ENCODE data around the gene ATRAID.
A peak's percentile ranks its signal among the peaks of the same experiment; 100 is the strongest.

ATRAID gene

DNA sequence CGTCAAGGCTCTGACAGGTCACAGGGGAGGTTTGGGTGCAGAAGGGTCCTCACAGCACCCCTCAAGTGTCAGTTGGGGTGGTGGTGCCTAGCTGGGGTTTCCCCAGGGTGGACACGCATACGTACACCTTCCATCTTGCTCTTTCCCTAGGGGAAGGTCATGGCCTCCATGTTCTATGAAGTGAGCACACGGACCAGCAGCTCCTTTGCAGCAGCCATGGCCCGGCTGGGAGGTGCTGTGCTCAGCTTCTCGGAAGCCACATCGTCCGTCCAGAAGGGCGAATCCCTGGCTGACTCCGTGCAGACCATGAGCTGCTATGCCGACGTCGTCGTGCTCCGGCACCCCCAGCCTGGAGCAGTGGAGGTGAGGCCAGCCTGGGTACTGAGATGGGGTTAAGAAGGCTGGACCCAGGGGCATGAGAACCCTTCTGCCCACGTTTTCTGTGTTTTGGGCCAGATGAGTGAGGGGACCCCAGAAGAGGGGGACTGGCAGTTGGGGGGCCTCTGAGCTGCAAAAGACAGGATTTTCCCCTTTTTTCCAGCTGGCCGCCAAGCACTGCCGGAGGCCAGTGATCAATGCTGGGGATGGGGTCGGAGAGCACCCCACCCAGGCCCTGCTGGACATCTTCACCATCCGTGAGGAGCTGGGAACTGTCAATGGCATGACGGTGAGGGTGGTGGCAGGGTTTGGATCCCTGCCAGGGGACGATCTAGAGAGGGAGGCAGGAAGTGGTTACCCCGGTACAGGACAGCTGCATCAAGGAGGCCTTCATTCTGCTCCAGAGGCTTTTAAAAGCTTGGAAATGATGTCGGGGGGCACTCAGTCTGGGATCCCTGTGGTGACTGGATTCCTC, 30.1 kb downstream of the ATRAID start:
- H3K4me2 ChIP-seq (ENCODE audit: low read length): no peak overlapping the region

DNA sequence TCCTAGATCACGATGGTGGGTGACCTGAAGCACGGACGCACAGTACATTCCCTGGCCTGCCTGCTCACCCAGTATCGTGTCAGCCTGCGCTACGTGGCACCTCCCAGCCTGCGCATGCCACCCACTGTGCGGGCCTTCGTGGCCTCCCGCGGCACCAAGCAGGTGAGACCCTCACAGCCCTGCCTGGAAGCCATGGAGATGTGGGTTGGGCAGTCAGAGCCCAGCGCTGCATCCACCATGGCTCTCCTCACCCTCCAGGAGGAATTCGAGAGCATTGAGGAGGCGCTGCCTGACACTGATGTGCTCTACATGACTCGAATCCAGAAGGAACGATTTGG, 30.7 kb downstream of the ATRAID start:
- peaks cover 67 to 73% of the 10 kb centered on the region in 2 experiments for H3K36me3 ChIP-seq (ENCODE audit: control insufficient read depth in 1 of 2, insufficient read depth in 2 of 2, low read length in 2 of 2)
- no peak for DNase-seq
- H3K14ac ChIP-seq (ENCODE audit: low read length): no peak overlapping the region
- H3K9ac ChIP-seq (ENCODE audit: low read length): no peak overlapping the region
- H4K12ac ChIP-seq (ENCODE audit: low read depth, low read length): no peak overlapping the region
- no peak overlapping the region for H3K27ac ChIP-seq (ENCODE audit: low read depth, low read length)
- H2BK5ac ChIP-seq (ENCODE audit: low read depth, low read length, poor library complexity): no peak overlapping the region
- H4K91ac ChIP-seq (ENCODE audit: low read depth, low read length): no peak overlapping the region
- H3K9me3 ChIP-seq (ENCODE audit: insufficient read depth, low read depth, low read length): peaks cover 5% of the 10 kb centered on the region
- no peak overlapping the region for H4K8ac ChIP-seq (ENCODE audit: low read depth, low read length)
- WGBS (ENCODE audit: extremely low coverage, insufficient coverage, insufficient read length): no CpG with 5 or more reads among the region's 16 CpGs
- H3K79me1 ChIP-seq (ENCODE audit: low read length): no peaks in the 10 kb centered on the region
- no peak overlapping the region for H2BK12ac ChIP-seq (ENCODE audit: low read length)
- no peak overlapping the region for H2AFZ ChIP-seq (ENCODE audit: insufficient read depth, low read length, poor library complexity)
- H3K23ac ChIP-seq (ENCODE audit: low read length): no peak overlapping the region
- peak overlapping the region; percentile 5 for H3K4me3 ChIP-seq (ENCODE audit: low read depth, low read length)
- no peak overlapping the region for H2AK5ac ChIP-seq (ENCODE audit: low read length)
- H3K4me1 ChIP-seq (ENCODE audit: control insufficient read depth in 1 of 2, insufficient read depth in 2 of 2, low read length in 2 of 2): no peaks in the 10 kb centered on the region
- no peaks in the 10 kb centered on the region for H3K27me3 ChIP-seq (ENCODE audit: insufficient read depth, low read length)
- H3K4me2 ChIP-seq (ENCODE audit: low read length): no peak overlapping the region
- no peak overlapping the region for H3K4ac ChIP-seq (ENCODE audit: low read depth, low read length)
- H3K79me2 ChIP-seq (ENCODE audit: control insufficient read depth, insufficient read depth, low read length, poor library complexity): no peaks in the 10 kb centered on the region
- no peak overlapping the region for H2BK120ac ChIP-seq (ENCODE audit: insufficient read depth, low read length, poor library complexity)
- H3K18ac ChIP-seq (ENCODE audit: low read length): no peak overlapping the region

More for the DNA sequence above, 30.1 kb downstream of the ATRAID start:
- no CpG with 5 or more reads among the region's 24 CpGs for WGBS (ENCODE audit: extremely low coverage, insufficient coverage, insufficient read length)
- H2BK12ac ChIP-seq (ENCODE audit: low read length): no peak overlapping the region
- no peak for DNase-seq
- H2AFZ ChIP-seq (ENCODE audit: insufficient read depth, low read length, poor library complexity): no peak overlapping the region
- no peak overlapping the region for H4K91ac ChIP-seq (ENCODE audit: low read depth, low read length)
- no peak overlapping the region for H3K4ac ChIP-seq (ENCODE audit: low read depth, low read length)
- peaks cover 7% of the 10 kb centered on the region for H3K9me3 ChIP-seq (ENCODE audit: insufficient read depth, low read depth, low read length)
- no peaks in the 10 kb centered on the region for H3K79me2 ChIP-seq (ENCODE audit: control insufficient read depth, insufficient read depth, low read length, poor library complexity)
- H3K79me1 ChIP-seq (ENCODE audit: low read length): no peaks in the 10 kb centered on the region
- H3K4me1 ChIP-seq (ENCODE audit: control insufficient read depth in 1 of 2, insufficient read depth in 2 of 2, low read length in 2 of 2): no peaks in the 10 kb centered on the region
- H3K9ac ChIP-seq (ENCODE audit: low read length): no peak overlapping the region
- H3K27me3 ChIP-seq (ENCODE audit: insufficient read depth, low read length): no peaks in the 10 kb centered on the region
- no peak overlapping the region for H3K4me3 ChIP-seq (ENCODE audit: low read depth, low read length)
- H2BK5ac ChIP-seq (ENCODE audit: low read depth, low read length, poor library complexity): no peak overlapping the region
- no peak overlapping the region for H3K14ac ChIP-seq (ENCODE audit: low read length)
- no peak overlapping the region for H3K27ac ChIP-seq (ENCODE audit: low read depth, low read length)
- H3K36me3 ChIP-seq (ENCODE audit: control insufficient read depth in 1 of 2, insufficient read depth in 2 of 2, low read length in 2 of 2): peaks cover 72 to 79% of the 10 kb centered on the region in 2 experiments
- no peak overlapping the region for H4K8ac ChIP-seq (ENCODE audit: low read depth, low read length)
- no peak overlapping the region for H2BK120ac ChIP-seq (ENCODE audit: insufficient read depth, low read length, poor library complexity)
- no peak overlapping the region for H2AK5ac ChIP-seq (ENCODE audit: low read length)
- no peak overlapping the region for H3K18ac ChIP-seq (ENCODE audit: low read length)
- H4K12ac ChIP-seq (ENCODE audit: low read depth, low read length): no peak overlapping the region
- H3K23ac ChIP-seq (ENCODE audit: low read length): no peak overlapping the region

DNA sequence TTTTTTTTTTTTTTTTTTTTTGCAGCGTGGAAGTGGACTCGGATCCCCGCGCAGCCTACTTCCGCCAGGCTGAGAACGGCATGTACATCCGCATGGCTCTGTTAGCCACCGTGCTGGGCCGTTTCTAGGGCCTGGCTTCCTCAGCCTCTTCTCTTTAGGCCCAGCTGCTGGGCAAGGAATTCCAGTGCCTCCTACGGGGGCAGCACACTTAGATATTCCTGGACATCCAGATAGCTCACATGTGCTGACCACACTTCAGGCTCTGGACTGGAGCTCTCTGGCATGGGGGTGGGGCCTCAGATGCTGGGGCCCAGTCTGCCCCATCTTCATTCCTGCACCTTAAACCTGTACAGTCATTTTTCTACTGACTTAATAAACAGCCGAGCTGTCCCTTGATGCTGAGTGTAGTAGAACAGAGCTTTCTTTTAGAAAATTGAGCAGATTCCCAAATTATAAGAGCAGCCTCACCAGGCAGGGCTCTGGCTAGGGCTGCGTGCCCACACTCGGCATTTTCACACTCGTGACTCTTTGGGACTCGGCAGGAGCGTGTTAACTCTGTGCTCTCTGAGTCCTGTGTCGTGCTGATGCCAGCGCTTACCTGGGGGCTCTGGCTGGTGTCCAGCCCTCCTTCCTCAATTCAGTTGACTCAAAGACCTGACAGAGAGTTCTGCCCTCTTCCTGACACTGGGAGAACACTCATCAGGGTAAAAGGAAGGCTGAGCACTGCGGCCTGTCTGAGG, 31.7 kb downstream of the ATRAID start:
- H3K27me3 ChIP-seq (ENCODE audit: insufficient read depth, low read length): no peaks in the 10 kb centered on the region
- H3K4me2 ChIP-seq (ENCODE audit: low read length): no peak overlapping the region
- no peak overlapping the region for H2BK5ac ChIP-seq (ENCODE audit: low read depth, low read length, poor library complexity)
- H3K36me3 ChIP-seq (ENCODE audit: control insufficient read depth in 1 of 2, insufficient read depth in 2 of 2, low read length in 2 of 2): peaks cover 57 to 63% of the 10 kb centered on the region in 2 experiments
- no peak overlapping the region for H4K8ac ChIP-seq (ENCODE audit: low read depth, low read length)
- H3K23ac ChIP-seq (ENCODE audit: low read length): no peak overlapping the region
- no peak overlapping the region for H2AK5ac ChIP-seq (ENCODE audit: low read length)
- H4K91ac ChIP-seq (ENCODE audit: low read depth, low read length): no peak overlapping the region
- H2BK120ac ChIP-seq (ENCODE audit: insufficient read depth, low read length, poor library complexity): no peak overlapping the region
- H3K9me3 ChIP-seq (ENCODE audit: insufficient read depth, low read depth, low read length): peaks cover 5% of the 10 kb centered on the region
- H3K4me1 ChIP-seq (ENCODE audit: control insufficient read depth in 1 of 2, insufficient read depth in 2 of 2, low read length in 2 of 2): no peaks in the 10 kb centered on the region
- no peaks in the 10 kb centered on the region for H3K79me2 ChIP-seq (ENCODE audit: control insufficient read depth, insufficient read depth, low read length, poor library complexity)
- H3K4me3 ChIP-seq (ENCODE audit: low read depth, low read length): no peak overlapping the region
- no peak overlapping the region for H3K27ac ChIP-seq (ENCODE audit: low read depth, low read length)
- no peak overlapping the region for H3K9ac ChIP-seq (ENCODE audit: low read length)
- no peak overlapping the region for H3K18ac ChIP-seq (ENCODE audit: low read length)
- no CpG with 5 or more reads among the region's 19 CpGs for WGBS (ENCODE audit: extremely low coverage, insufficient coverage, insufficient read length)
- DNase-seq: no peak
- no peak overlapping the region for H4K12ac ChIP-seq (ENCODE audit: low read depth, low read length)
- no peak overlapping the region for H3K4ac ChIP-seq (ENCODE audit: low read depth, low read length)
- H3K79me1 ChIP-seq (ENCODE audit: low read length): no peaks in the 10 kb centered on the region
- H2AFZ ChIP-seq (ENCODE audit: insufficient read depth, low read length, poor library complexity): no peak overlapping the region
- H3K14ac ChIP-seq (ENCODE audit: low read length): no peak overlapping the region
- no peak overlapping the region for H2BK12ac ChIP-seq (ENCODE audit: low read length)

DNA sequence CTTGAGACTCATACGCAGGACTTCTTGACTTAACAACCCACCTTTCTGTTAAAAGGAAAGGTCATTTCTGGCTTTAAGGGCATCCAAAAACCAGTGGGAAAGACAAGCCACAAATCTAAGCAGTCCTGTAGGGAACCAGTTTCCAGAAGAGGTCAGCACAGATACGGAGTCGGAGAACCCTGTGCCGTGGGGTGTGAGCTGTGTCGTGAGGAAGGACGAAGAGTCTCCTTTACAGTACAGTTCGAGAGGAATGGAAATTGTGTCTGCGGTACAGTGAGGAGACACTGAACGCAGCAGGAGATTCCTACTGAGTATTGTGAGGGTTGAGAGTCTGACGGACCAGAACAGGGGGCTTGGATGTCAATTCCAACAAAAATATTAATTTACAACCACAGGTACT, 33.3 kb downstream of the ATRAID start:
- Histone ChIP-seq H3K4me2 (ENCODE audit: low read length) (no peak overlapping the region), H4K12ac (ENCODE audit: low read depth, low read length) (no peak overlapping the region), H3K4me1 (ENCODE audit: control insufficient read depth in 1 of 2, insufficient read depth in 2 of 2, low read length in 2 of 2) (no peaks in the 10 kb centered on the region), H3K9me3 (ENCODE audit: insufficient read depth, low read depth, low read length) (peaks cover 2% of the 10 kb centered on the region), H2BK12ac (ENCODE audit: low read length) (no peak overlapping the region), H4K91ac (ENCODE audit: low read depth, low read length) (no peak overlapping the region), H3K79me1 (ENCODE audit: low read length) (no peaks in the 10 kb centered on the region), H3K14ac (ENCODE audit: low read length) (no peak overlapping the region), H2AFZ (ENCODE audit: insufficient read depth, low read length, poor library complexity) (no peak overlapping the region), H3K36me3 (ENCODE audit: control insufficient read depth in 1 of 2, insufficient read depth in 2 of 2, low read length in 2 of 2) (peaks cover 43 to 50% of the 10 kb centered on the region in 2 experiments), H3K9ac (ENCODE audit: low read length) (no peak overlapping the region), H3K18ac (ENCODE audit: low read length) (no peak overlapping the region), H4K8ac (ENCODE audit: low read depth, low read length) (no peak overlapping the region), H3K23ac (ENCODE audit: low read length) (no peak overlapping the region), H3K27me3 (ENCODE audit: insufficient read depth, low read length) (no peaks in the 10 kb centered on the region), H3K4ac (ENCODE audit: low read depth, low read length) (no peak overlapping the region), H2BK120ac (ENCODE audit: insufficient read depth, low read length, poor library complexity) (no peak overlapping the region), H3K79me2 (ENCODE audit: control insufficient read depth, insufficient read depth, low read length, poor library complexity) (no peaks in the 10 kb centered on the region), H2BK5ac (ENCODE audit: low read depth, low read length, poor library complexity) (no peak overlapping the region), H3K4me3 (ENCODE audit: low read depth, low read length) (no peak overlapping the region), H2AK5ac (ENCODE audit: low read length) (no peak overlapping the region), H3K27ac (ENCODE audit: low read depth, low read length) (no peak overlapping the region)
- DNase-seq: no peak
- WGBS (ENCODE audit: extremely low coverage, insufficient coverage, insufficient read length): no CpG with 5 or more reads among the region's 10 CpGs

Data from trophoblast cell (in vitro differentiated cells and primary cell).